BE2C (cell line): ENCODE results near the gene RAD54L.

Source experiments
- DNase-seq: peaks from one replicate; pipeline ENCODE4 v3.0.0-alpha.2; 2020
- H3K27me3 ChIP-seq: fragments of 250-450 bp; sonication (Bioruptor Pico); 2 replicates; pipeline ENCODE4 v1.5.1; 2020; ENCODE audit warnings: mild to moderate bottlenecking
- H3K36me3 ChIP-seq: fragments of 250-450 bp; sonication (Bioruptor Pico); 2 replicates; pipeline ENCODE4 v1.5.1; 2020; ENCODE audit warnings: mild to moderate bottlenecking
- H3K4me1 ChIP-seq: fragments of 250-450 bp; sonication (Bioruptor Pico); 2 replicates; pipeline ENCODE4 v1.5.1; 2020
- H3K4me3 ChIP-seq: 2 replicates; pipeline ENCODE4 v1.5.1; 2011; ENCODE audit warnings: low read depth, low read length
- H3K9me3 ChIP-seq: fragments of 250-450 bp; sonication (Bioruptor Pico); 2 replicates; pipeline ENCODE4 v1.5.1; 2020
- CTCF ChIP-seq: IDR thresholded peaks from 2 replicates; pipeline ENCODE4 v1.5.1; 2012; ENCODE audit warnings: mild to moderate bottlenecking, low read depth, low read length

The RAD54L gene

GRCh38 chr1:46288485-46289133 lies 41.0 kb downstream of the RAD54L start:
- H3K9me3 ChIP-seq, result no peaks in the 10 kb centered on the region
- no peaks in the 10 kb centered on the region for H3K4me1 ChIP-seq
- DNase-seq, result no peak
- peaks cover 5% of the 10 kb centered on the region; the same call in 1 of the 2 replicates for H3K36me3 ChIP-seq
- H3K27me3 ChIP-seq, result no peaks in the 10 kb centered on the region
- no peak overlapping the region for H3K4me3 ChIP-seq
- no peak for TF ChIP-seq CTCF

- Histone ChIP-seq H3K4me1 (no peaks in the 10 kb centered on the region), H3K4me3 (no peak overlapping the region), H3K9me3 (no peaks in the 10 kb centered on the region), H3K27me3 (no peaks in the 10 kb centered on the region), H3K36me3 (peaks cover 5% of the 10 kb centered on the region; the same call in 1 of the 2 replicates)
- DNase-seq, result no peak
- TF ChIP-seq CTCF, result no peak
These were observed 41.6 kb downstream of the RAD54L start for GRCh38 chr1:46289134-46289494.

DNA sequence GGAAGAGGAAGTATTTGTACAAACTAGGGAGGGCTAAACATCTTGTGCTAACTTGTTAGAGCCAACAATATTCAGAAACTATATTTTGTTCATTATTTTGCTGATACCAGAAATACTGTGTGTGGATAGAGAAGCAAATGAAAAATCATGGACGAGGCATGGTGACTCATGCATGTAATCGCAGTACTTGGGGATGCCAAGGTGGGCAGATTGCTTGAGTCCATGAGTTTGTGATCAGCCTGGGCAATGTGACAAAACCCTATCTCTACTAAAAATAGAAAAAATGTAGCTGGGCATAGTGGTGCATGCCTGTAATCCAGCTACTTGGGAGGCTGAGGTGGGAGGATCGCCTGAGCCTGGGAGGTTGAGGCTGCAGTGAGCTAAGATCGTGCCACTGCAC lies 42.4 kb downstream of the RAD54L start:
- no peak overlapping the region for H3K4me3 ChIP-seq
- peaks cover 5% of the 10 kb centered on the region; the same call in 1 of the 2 replicates for H3K36me3 ChIP-seq
- TF ChIP-seq CTCF, result no peak
- H3K27me3 ChIP-seq, result no peaks in the 10 kb centered on the region
- H3K4me1 ChIP-seq, result no peaks in the 10 kb centered on the region
- no peak for DNase-seq
- no peaks in the 10 kb centered on the region for H3K9me3 ChIP-seq

DNA sequence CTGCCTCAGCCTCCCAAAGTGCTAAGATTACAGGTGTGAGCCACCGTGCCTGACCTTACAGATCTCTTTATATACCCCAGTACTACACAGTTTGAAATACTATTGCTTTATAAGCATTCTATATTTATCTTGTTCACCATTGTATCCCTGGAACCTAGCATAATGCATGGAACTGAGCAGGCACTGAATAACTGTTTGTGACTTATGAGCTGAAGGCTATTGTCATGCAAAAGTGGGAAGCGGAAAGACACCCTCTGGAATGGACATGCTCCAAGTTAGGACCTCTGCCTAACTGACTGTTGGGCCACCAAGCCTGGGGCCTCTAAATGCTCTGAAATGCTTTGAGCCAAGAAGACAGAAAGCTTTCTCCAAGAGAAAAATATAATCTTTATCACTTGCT lies 47.7 kb downstream of the RAD54L start:
- Histone ChIP-seq H3K9me3 (no peaks in the 10 kb centered on the region), H3K4me3 (no peak overlapping the region), H3K36me3 (peaks cover 8% of the 10 kb centered on the region), H3K27me3 (no peaks in the 10 kb centered on the region), H3K4me1 (no peaks in the 10 kb centered on the region)
- DNase-seq, result no peak
- TF ChIP-seq CTCF, result no peak

DNA sequence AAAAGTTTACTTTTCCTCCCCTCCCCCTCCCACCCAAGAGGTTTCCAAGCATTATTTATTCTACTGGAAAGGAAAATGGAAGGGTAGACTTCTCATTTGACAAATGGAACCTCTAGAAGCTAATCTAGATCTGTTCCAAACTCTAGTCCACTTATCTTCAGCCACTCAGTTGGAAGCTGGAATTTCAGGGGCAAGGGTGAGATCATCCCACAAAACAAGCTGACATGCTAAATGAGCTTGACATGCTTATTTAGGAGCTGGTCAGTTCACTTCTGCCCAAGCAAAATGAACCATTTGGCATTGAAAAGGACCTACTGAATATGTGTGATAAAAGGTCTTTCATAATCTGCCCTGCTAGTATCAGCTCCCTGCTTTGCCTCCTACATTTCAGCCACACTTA lies 50.8 kb downstream of the RAD54L start:
- Histone ChIP-seq H3K36me3 (peaks cover 8% of the 10 kb centered on the region), H3K4me1 (no peaks in the 10 kb centered on the region), H3K27me3 (no peaks in the 10 kb centered on the region), H3K4me3 (no peak overlapping the region), H3K9me3 (no peaks in the 10 kb centered on the region)
- no peak for TF ChIP-seq CTCF
- no peak for DNase-seq

GRCh38 chr1:46300673-46301405 lies 53.3 kb downstream of the RAD54L start:
- Histone ChIP-seq H3K4me1 (no peaks in the 10 kb centered on the region), H3K4me3 (peak overlapping the region; percentile 97), H3K27me3 (no peaks in the 10 kb centered on the region), H3K36me3 (peaks cover 8% of the 10 kb centered on the region), H3K9me3 (no peaks in the 10 kb centered on the region)
- TF ChIP-seq CTCF, result no peak
- no peak for DNase-seq
